Fibroblast of villous mesenchyme (primary cell): Measurements from ENCODE around the gene CDC5L. TPM values are rescaled to one million over a fixed set of nuclear protein-coding genes. Genes with fewer than 3 reads are reported as not detected.
"Not testable (repeated sequence)": the region's sequence is repeated elsewhere in the genome, so short reads cannot be mapped to it uniquely, and the experiment has no call there.

Experiments used
- DNase-seq: peaks from one replicate; pipeline ENCODE4 v3.0.0-alpha.2; 2010; ENCODE audit warnings: low read depth
- H3K4me3 ChIP-seq: 2 replicates; pipeline ENCODE4 v1.5.1; 2011; ENCODE audit warnings: low read depth, mild to moderate bottlenecking, low read length
- CTCF ChIP-seq: IDR thresholded peaks from 2 replicates; pipeline ENCODE4 v1.5.1; 2012; ENCODE audit warnings: low read depth, mild to moderate bottlenecking, low read length; ENCODE audit not compliant: insufficient read depth
- total RNA-seq: library from RNA; depleted of rRNA; stranded (reverse); fragments of >200 nt; gene quantifications from 2 replicates; pipeline ENCODE4 v1.2.3, GENCODE V29; 2012

Gene CDC5L
- total RNA-seq, 1 donor = 24.2 TPM

GRCh38 chr6:44342052-44342451 is 45.5 kb upstream of the CDC5L start:
- peak; percentile 7 for DNase-seq
- no peak for TF ChIP-seq CTCF
- no peak overlapping the region for H3K4me3 ChIP-seq

GRCh38 chr6:44342489-44342888 is 45.0 kb upstream of the CDC5L start, which contains the start of gene SPATS1:
Gene SPATS1 (plus strand): TSS chr6:44342650. CDS start chr6:44343096, 446 bp downstream.
- H3K4me3 ChIP-seq = no peak within 1 kb of the TSS
- no peak for DNase-seq
- TF ChIP-seq CTCF = no peak

- H3K4me3 ChIP-seq, DNase-seq: not testable (repeated sequence)
Measured at GRCh38 chr6:44346818-44347217, 40.7 kb upstream of the CDC5L start.

- DNase-seq = no peak
- TF ChIP-seq CTCF = no peak
- H3K4me3 ChIP-seq = no peak overlapping the region
Measured at GRCh38 chr6:44349904-44350649, 37.4 kb upstream of the CDC5L start.

GRCh38 chr6:44350650-44350994 is 36.9 kb upstream of the CDC5L start:
- H3K4me3 ChIP-seq, DNase-seq: not testable (repeated sequence)

GRCh38 chr6:44352259-44352658 is 35.2 kb upstream of the CDC5L start:
- TF ChIP-seq CTCF = no peak
- H3K4me3 ChIP-seq = no peak overlapping the region
- DNase-seq = no peak

GRCh38 chr6:44353336-44353735 is 34.2 kb upstream of the CDC5L start:
- no peak overlapping the region for H3K4me3 ChIP-seq
- no peak for DNase-seq

More at GRCh38 chr6:44353336-44353735, 34.2 kb upstream of the CDC5L start:
- no peak for TF ChIP-seq CTCF
